G401.6 (cell line): ENCODE results near the gene HMGB4.

Experiments
- FAIRE-seq: peaks from 2 replicates; lab custom pipeline; 2012; peaks lifted over from hg19 to GRCh38; lab: Jason Lieb, UNC

The HMGB4 gene

GRCh38 chr1:33848205-33848937, 15.5 kb upstream of the HMGB4 start:
- FAIRE-seq, result no peak

DNA sequence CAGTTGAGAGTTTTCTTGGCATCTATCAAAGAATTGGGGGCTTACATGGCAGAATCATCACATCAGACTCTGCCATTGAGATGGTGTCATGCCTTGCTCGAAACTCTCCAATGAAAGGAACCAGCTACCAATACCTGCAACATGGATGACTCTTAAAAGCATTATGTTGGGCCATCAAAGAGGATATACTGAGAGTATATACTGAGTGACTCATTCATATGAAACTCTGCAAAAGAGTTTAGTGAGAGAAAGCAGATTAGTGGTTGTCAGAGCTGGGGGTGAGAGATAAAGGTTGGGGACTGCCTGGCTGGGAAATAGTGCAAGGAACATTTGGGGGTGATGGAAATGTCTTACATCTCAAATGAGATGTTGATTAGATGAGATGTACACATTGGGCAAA, 14.7 kb upstream of the HMGB4 start:
- FAIRE-seq, result no peak

DNA sequence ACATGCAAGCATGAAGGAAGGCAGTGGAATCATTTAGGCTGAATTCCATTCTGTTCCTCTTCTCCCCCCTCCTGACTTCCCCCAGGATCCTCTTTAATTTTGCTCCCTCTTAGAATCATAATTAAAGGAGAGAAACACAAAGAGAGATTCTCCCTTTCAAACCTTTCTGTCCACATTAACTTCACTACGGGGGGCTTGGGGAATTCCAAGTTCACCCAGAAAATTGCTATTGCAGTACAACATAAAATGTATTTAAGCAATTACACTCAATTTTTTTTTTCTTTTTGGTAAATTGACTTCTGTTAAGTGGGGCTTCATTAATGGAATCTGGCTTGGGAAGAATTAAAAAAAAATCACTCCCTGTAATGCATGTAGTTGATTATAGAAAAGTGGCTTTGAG, 13.4 kb upstream of the HMGB4 start:
- no peak for FAIRE-seq

DNA sequence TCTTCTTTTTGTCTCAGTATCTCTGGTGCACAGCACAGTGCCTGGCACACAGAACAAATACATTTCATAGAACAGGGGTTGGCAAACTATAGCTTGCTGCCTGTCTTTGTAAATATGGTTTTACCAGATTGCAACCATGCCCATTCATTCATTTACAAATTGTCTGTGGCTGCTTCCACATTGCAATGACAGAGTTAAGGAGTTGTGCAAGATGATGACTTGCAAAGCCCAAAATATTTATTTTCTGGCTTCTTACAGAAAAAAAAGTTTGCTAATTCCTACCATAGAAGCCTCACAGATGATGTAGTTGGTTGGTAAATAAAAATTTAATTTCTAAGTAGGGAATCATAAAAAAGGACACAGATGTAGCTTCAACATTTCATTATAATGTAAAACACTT, 11.2 kb upstream of the HMGB4 start:
- no peak for FAIRE-seq

GRCh38 chr1:33853431-33853830, 10.4 kb upstream of the HMGB4 start:
- FAIRE-seq, result no peak

GRCh38 chr1:33854091-33854490, 9.8 kb upstream of the HMGB4 start:
- FAIRE-seq, result no peak

GRCh38 chr1:33860671-33861070, 3.2 kb upstream of the HMGB4 start:
- no peak for FAIRE-seq

- no peak for FAIRE-seq
Observed at GRCh38 chr1:33864460-33865389, 846 bp downstream of the HMGB4 start.

GRCh38 chr1:33866281-33866680, 2.4 kb downstream of the HMGB4 start:
- no peak for FAIRE-seq

DNA sequence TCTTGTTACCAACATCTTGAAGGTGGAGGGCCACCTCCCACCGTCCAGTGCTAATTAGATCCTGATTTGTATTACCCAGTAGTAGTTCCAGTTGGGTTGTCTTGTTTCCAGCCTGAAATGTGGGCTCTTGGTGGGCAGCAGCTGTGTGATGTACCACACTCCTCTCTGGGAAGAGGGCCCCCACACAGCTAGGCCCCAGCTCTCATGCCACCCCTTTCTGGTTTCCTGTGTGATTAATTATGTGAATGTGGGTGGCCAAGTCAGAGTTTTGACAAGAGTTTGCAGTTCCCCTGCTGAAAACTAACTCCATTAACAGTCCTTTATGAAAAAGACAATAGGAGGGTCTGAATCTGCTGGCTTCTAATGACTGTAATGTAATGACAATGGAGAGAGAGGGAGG, 3.8 kb downstream of the HMGB4 start:
- FAIRE-seq, result no peak

GRCh38 chr1:33872275-33872674, 8.4 kb downstream of the HMGB4 start:
- FAIRE-seq, result no peak

DNA sequence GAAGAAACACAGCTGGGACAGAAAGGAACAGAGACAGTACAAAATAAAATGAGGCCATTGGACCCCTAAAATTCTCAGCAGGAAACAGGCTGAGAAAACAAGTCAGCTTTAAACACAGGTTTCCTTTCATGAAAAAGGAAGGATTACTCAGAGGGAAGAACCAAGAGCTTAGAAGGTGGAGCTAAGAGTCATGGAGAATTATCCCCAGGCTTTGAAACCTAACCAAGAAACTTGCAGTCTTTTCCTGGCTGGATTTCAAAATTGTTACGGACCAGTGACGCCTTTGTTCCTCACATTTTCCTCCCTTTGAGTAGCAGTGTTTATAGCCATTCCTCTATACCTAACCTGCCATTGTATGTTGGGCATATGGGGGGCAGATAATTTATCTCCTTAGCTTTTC, 8.8 kb downstream of the HMGB4 start:
- no peak for FAIRE-seq

- FAIRE-seq, result no peak
Observed at GRCh38 chr1:33874636-33875035, 10.8 kb downstream of the HMGB4 start.

GRCh38 chr1:33875862-33876261, 12.0 kb downstream of the HMGB4 start:
- no peak for FAIRE-seq

DNA sequence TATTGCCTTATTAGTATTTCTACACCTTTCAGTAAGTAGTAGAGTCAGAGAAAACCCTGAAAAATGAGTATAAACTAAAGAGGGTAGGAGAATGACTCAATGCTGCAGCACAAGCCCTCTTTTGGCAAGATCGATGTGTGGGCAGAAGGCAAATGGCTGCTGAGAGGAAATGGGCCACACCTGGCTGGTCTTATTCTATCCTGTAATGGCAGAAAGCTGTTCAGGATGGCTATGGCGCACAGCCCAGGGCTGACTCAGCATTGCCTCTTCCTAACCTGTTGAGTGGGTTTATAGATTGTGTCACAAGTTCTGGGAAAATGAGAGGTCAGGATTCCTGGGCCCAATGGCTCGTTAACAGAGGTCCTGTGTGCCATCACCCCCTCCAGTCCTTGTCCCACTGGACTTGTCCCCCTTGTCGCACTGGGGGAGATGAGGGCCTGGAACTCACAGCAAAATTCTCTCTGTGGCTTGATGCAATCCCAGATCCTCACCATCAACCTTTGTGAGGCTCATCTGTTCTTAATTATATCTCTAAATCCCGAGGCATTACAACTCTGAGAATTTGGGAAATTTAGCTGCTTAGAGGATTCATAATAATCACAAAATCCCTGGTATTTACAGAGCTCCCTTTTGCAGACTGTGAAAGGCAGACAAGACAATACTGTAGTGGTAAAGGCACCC, 13.2 kb downstream of the HMGB4 start:
- no peak for FAIRE-seq

GRCh38 chr1:33878392-33878791, 14.5 kb downstream of the HMGB4 start:
- no peak for FAIRE-seq

GRCh38 chr1:33880305-33880704, 16.4 kb downstream of the HMGB4 start:
- FAIRE-seq, result no peak

- no peak for FAIRE-seq
Observed at GRCh38 chr1:33886496-33886895, 22.6 kb downstream of the HMGB4 start.

DNA sequence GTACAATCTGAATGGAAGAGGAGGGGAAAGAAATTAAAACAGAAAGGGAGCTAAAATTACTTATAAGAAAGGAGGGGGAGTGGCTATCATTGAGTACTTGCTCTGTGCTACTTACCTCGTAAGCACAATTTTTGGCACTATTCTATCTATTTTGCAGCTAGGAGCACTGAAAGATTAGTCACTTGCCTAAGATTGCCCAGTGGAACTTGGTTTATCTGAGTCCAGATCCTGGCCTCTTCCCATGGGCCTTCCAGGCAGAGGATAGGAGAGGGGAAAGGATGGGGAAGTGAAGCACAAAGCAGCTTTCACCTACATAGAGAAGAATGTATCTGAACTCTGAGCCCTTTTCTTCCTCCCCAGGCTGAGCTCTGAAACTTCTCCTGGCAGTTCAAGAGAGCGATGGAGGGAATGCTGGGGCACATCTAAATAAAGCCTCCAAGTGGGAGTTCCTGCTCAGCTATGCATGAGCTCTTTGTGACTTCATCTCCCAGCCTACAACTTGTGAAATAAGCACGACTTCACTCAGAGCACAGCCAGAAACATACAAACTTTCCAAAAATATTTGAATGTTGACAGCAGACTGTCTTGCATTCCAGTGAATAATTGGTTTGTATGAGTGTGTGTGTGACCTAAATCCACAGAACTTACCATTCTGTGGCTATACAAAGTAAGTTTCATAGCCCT, 29.4 kb downstream of the HMGB4 start:
- no peak for FAIRE-seq

GRCh38 chr1:33895396-33895795, 31.5 kb downstream of the HMGB4 start:
- FAIRE-seq, result no peak

- no peak for FAIRE-seq
Observed at GRCh38 chr1:33895976-33896375, 32.1 kb downstream of the HMGB4 start.

- FAIRE-seq, result no peak
Observed at GRCh38 chr1:33897092-33897725, 33.3 kb downstream of the HMGB4 start.
